Urinary bladder (tissue), 4 donors: ENCODE measurements around the gene GSTO1. TPM values are rescaled to one million over a fixed set of nuclear protein-coding genes. Genes with fewer than 3 reads are reported as not detected.
A peak's percentile ranks its signal among the peaks of the same experiment; 100 is the strongest.

Experiments used
- DNase-seq: peaks from one replicate; pipeline ENCODE4 v3.0.0-alpha.2; 2015; ENCODE audit errors: extremely low spot score
- H3K27ac ChIP-seq: one replicate; pipeline ENCODE4 v1.5.1; 2013; ENCODE audit warnings: low read depth, mild to moderate bottlenecking, moderate library complexity
- H3K36me3 ChIP-seq: one replicate; pipeline ENCODE4 v1.6.1; 2013; ENCODE audit warnings: mild to moderate bottlenecking, moderate library complexity; ENCODE audit not compliant: insufficient read depth
- H3K4me1 ChIP-seq: one replicate; pipeline ENCODE4 v1.6.1; 2013; ENCODE audit warnings: mild to moderate bottlenecking, moderate library complexity; ENCODE audit not compliant: insufficient read depth
- H3K4me3 ChIP-seq: one replicate; pipeline ENCODE4 v1.5.1; 2013; ENCODE audit warnings: low read depth, low read length
- WGBS: extraction: QIAGEN DNeasy Blood & Tissue Kit; methylation state at CpG from one replicate; pipeline ENCODE4 v1.1.7; 2013; 5-methylcytosine and 5-hydroxymethylcytosine counted together
- polyA plus RNA-seq: library from polyadenylated mRNA; stranded (reverse); fragments of 200-250 nt; gene quantifications from one replicate; pipeline ENCODE4 v1.2.3, GENCODE V29; 2013
- total RNA-seq: library from RNA; depleted of rRNA; stranded (reverse); fragments of >200 nt; gene quantifications from one replicate; pipeline ENCODE4 v1.2.3, GENCODE V29; 2014
- donor health status: healthy with polysubstance abuse.
- donor health status: healthy.

The GSTO1 gene
- total and polyA plus RNA-seq, 2 donors: 50.0 to 114 TPM

DNA sequence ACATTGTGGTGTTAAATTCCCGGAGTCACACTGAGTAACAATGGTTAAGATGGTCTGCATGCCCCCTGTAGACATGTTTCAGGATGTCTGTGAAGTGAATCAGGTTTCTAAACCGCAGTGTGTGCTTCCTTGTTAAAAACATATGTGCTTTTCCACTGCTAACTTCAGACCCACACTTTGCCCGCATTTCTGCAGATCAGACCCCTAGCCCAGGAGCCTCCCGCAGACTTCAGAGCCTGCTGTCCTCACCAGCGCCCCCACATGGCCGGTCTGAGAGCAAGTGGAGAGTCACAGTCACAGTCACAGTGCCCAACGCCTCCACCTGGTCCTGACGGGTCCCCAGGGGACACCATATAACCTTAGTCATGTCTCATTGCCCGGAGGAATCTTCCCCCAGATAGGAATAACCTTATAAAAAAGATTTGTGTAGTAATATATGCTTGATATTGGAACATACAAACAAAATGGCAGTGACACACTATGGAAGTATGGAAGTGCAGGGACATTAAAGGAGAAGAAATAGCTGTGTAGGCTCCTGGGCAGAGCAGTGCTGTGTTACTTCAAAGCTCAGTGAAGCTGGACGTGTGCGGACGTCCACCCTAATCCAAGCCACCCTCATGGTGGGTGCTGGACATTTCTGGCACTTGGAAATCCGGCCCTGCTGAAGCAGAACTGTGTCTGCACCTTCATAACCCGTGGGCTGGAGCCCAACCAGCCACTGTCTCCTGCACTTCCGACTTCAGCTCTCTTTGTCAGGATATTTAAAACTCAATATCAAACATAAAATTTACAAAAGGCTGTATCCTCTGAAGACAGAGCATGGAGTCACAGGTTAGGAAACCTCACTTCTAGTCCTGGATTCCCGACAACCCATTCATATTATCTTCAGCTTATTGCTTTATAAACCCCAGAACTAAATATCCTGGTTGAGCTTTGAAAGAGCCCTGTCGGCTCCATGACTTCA is 43.3 kb downstream of the GSTO1 start:
- whole genome bisulfite sequencing: 62% methylated on average over 17 of the region's 17 CpGs
- Histone ChIP-seq H3K27ac (no peak overlapping the region), H3K4me3 (no peak overlapping the region), H3K36me3 (no peaks in the 10 kb centered on the region), H3K4me1 (no peaks in the 10 kb centered on the region)
- no peak for DNase-seq

DNA sequence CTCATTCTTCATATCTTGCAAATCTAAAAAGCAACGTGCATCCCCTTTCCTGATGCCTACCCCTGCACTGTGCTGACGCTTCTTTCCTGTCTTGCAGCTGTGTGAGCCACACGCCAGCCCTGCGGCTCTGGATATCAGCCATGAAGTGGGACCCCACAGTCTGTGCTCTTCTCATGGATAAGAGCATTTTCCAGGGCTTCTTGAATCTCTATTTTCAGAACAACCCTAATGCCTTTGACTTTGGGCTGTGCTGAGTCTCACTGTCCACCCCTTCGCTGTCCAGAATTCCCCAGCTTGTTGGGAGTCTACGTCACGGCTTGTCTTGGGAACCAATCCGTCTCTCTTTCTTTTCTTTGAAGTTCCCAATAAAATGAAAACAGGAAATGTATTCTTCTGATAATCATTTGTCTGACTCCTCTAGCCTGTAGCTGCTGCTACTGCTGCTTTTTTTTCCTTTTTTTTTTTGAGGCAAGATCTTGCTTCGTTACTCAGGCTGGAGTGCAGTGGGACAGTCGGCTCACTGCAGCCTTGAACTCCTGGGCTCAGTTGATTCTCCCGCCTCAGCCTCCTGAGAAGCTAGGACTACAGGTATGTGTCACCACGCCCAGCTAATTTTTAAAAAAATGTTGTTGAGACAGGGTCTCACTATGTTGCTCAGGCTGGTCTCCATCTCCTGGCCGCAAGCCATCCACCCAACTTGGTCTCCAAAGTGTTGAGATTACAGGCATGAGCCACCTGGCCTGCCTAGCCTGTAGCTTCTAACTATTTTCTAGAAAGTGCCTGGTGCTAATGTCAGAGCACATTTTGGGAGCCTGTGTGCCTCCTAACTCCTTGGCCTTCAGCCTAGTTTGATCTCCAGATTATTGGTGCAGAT is 44.6 kb downstream of the GSTO1 start:
- H3K4me1 ChIP-seq: no peaks in the 10 kb centered on the region
- no peaks in the 10 kb centered on the region for H3K36me3 ChIP-seq
- H3K4me3 ChIP-seq: no peak overlapping the region
- peak overlapping the region; percentile 57 for H3K27ac ChIP-seq
- no peak for DNase-seq
- 43% methylated on average over 13 of the region's 13 CpGs for WGBS

DNA sequence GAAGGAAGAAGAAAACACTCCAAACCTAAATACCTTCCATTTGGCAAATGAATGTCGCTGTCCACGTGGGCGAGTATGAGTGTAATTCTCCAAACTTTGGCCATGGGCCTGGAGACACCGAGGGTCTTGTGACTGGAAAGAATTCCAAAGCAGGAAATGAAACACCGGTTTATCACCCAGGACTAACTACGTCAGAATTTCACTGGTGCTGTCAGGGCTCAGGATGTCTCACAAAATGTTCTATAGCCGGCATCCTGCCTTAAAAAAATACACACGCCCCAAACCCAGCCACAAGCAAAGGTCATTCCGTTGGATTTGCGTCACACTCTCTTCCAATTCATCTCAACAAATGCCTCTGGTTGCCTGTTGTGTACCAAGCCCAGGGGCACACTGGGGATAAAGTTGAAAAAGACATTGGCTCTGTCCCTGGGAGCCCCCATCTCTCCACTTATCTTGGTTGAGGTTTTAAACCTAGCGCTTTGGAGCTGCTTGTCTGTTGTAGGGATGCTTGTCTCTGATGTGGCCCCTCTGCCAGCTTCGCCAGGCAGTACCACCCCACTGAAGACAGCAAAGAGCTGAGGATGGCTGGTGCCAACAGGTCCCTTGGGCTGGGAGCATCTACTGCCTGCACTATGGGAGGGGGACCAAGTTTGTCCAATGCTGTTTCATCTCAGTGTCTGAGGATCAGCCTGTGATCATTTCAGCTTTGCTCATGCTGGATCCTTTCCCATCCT is 45.5 kb downstream of the GSTO1 start:
- WGBS: 40% methylated on average over 12 of the region's 12 CpGs
- Histone ChIP-seq H3K36me3 (no peaks in the 10 kb centered on the region), H3K4me1 (no peaks in the 10 kb centered on the region), H3K27ac (peak overlapping the region; percentile 12), H3K4me3 (no peak overlapping the region)
- no peak for DNase-seq

DNA sequence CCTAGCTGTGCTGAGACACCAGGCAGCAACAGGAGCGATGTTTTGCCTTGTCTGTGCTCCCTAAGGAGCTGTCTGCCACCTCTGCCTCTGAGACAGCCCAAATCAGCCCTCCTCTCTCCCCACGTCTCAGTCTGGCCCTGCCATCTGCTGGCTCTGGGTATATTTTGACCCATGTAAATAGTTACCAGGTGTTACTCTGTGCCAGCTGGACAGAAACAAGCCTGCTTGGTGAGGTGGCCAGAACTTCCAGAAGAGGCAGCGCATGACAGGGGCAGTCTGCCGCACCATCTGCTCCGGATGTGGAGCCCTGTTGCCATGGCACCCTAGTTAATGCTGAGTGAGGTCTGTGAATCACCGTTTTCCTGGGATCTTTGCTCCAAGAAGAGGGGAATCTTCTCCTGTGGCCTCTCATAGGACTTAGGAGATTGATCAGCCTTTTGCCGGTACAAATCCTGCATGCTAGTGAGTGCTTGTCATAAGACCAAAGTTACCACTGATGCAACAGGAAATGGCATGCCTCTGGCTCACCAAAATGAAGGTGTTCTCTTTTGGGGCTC is 46.1 kb downstream of the GSTO1 start:
- Histone ChIP-seq H3K4me3 (no peak overlapping the region), H3K36me3 (no peaks in the 10 kb centered on the region), H3K4me1 (no peaks in the 10 kb centered on the region), H3K27ac (no peak overlapping the region)
- DNase-seq: no peak
- WGBS: 28% methylated on average over 7 of the region's 7 CpGs

DNA sequence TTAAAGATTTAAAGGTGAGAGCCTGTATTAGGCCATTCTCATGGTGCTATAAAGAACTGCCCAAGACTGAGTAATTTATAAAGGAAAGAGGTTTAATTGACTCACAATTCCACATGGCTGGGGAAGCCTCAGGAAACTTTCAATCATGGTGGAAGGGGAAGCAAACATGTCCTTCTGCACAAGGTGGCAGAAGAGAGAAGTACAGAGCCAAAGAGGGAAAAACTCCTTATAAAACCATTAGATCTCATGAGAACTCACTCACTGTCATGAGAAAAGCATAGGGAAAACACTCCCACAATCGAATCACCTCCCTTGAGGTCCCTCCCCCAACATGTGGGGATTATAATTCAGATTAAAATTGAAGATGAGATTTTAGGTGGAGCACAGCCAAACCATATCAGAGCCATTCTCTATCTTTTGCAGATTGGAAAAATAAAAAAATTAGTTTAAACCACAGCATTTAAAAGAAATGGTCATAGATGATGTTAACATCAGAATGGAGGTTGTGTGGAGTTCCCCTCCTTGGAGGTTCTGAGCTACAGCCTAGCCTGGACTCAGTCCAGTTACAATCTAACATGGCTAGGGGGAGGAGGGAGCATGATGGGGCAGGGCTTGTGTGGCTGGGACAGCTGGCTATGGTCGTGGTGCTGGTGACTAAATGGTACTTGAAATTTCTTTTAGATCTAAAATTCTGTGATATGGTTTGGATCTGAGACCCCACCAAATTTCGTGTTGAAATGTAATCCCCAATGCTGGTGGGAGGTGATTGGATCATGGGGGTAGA is 47.4 kb downstream of the GSTO1 start:
- no peaks in the 10 kb centered on the region for H3K4me1 ChIP-seq
- no peak overlapping the region for H3K27ac ChIP-seq
- 77% methylated on average over 3 of the region's 3 CpGs for WGBS
- no peaks in the 10 kb centered on the region for H3K36me3 ChIP-seq
- H3K4me3 ChIP-seq: no peak overlapping the region
- DNase-seq: no peak

DNA sequence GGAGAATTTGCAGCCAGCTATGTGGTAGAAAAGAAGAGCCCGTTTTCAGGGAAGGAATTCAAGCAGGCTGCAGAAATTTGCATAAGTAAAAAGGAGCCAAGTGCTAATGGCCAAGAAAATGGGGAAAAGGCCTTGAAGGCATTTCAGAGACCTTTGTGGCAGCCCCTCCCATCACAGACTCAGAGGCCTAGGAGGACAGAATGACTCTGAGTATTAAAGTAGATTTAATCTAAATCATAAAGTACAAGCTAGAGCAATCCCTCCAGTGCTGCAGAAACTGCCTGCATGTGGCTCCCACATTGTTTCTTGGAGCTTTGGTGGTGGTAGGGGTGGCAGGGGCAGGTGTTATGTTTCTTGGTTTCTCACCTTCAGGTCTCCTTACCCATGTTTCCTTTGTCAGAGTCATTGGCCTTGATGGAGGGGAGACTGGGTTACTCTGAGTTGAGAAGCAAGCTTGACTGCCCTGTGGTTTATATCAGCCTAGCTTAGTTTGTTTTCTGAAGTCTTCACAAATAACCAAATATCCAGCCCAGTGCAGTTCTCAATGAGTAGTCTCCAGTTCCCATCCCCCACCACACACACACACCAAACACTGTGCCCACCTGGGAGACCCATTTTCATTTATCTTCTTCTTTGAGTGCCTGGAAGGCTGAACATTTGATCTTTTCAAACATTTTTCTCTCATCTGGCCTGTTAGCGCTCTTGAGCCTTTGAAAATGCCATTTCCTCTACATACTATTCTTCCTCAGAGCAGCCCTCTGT is 49.1 kb downstream of the GSTO1 start:
- WGBS: 50% methylated on average over 2 of the region's 2 CpGs
- Histone ChIP-seq H3K4me1 (no peaks in the 10 kb centered on the region), H3K4me3 (no peak overlapping the region), H3K27ac (no peak overlapping the region), H3K36me3 (no peaks in the 10 kb centered on the region)
- no peak for DNase-seq

DNA sequence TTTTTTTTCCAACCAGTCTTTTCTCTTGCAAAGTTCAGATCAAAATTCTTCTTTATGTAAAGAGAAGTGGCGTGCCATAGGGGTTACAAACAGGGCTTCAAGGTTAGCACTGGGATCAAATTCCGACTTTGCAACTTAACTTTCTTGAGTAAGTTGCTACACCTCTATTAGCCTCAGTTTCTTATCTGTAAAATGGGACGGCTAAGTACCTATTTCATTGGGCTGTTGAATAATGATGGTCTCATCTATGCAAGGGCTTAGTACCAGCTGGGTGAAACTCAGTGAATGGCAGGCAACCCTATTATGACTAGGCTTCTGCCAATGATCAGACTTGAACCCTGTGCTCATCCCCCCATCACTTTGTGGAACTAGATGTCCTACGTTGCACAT is 49.7 kb downstream of the GSTO1 start:
- DNase-seq: no peak
- H3K27ac ChIP-seq: no peak overlapping the region
- H3K36me3 ChIP-seq: no peaks in the 10 kb centered on the region
- no peak overlapping the region for H3K4me3 ChIP-seq
- WGBS: 90% methylated on average over 4 of the region's 4 CpGs
- H3K4me1 ChIP-seq: no peaks in the 10 kb centered on the region

DNA sequence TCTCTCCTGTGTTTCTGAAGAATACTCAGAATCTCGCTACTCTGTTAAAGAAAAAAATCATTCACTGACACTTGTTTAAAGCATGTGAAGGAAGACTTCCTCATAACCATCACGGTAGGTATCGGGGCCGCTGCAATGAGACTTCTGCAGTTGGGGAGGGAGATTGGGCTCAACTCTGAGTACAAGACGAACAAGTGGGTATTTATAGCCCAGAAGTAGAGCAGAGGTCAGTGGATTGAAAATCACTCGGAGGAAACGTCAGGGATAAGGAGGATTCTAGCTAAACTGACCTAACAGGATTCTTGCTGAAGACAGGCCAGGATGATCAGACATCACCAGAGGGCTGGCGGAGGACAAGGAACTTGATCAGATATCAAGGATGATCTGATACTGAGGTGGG is 50.2 kb downstream of the GSTO1 start:
- DNase-seq: no peak
- no peak overlapping the region for H3K27ac ChIP-seq
- 71% methylated on average over 8 of the region's 8 CpGs for WGBS
- no peaks in the 10 kb centered on the region for H3K4me1 ChIP-seq
- H3K4me3 ChIP-seq: no peak overlapping the region
- H3K36me3 ChIP-seq: no peaks in the 10 kb centered on the region

DNA sequence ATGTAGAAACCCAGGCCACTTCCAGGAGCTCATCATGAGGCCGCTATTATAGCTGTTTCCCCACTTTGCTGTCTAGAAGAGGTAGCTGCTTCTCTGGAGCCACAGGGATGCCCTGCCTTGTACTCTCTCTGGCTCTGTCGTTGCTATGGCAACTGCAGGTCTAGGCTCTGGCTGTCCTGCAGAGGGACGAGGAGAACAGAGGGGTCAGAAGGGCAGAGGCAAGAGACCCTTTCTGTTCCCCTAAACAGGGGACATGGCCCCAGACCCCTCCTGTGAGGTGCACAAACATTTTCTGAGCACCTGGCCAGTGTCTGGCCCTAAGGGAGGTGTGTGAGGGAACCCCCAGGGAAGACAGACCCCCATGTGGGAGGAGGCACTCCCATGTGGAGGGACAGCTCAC is 52.2 kb downstream of the GSTO1 start:
- WGBS: 74% methylated on average over 3 of the region's 3 CpGs
- Histone ChIP-seq H3K4me3 (no peak overlapping the region), H3K4me1 (no peaks in the 10 kb centered on the region), H3K27ac (no peak overlapping the region), H3K36me3 (no peaks in the 10 kb centered on the region)
- no peak for DNase-seq

DNA sequence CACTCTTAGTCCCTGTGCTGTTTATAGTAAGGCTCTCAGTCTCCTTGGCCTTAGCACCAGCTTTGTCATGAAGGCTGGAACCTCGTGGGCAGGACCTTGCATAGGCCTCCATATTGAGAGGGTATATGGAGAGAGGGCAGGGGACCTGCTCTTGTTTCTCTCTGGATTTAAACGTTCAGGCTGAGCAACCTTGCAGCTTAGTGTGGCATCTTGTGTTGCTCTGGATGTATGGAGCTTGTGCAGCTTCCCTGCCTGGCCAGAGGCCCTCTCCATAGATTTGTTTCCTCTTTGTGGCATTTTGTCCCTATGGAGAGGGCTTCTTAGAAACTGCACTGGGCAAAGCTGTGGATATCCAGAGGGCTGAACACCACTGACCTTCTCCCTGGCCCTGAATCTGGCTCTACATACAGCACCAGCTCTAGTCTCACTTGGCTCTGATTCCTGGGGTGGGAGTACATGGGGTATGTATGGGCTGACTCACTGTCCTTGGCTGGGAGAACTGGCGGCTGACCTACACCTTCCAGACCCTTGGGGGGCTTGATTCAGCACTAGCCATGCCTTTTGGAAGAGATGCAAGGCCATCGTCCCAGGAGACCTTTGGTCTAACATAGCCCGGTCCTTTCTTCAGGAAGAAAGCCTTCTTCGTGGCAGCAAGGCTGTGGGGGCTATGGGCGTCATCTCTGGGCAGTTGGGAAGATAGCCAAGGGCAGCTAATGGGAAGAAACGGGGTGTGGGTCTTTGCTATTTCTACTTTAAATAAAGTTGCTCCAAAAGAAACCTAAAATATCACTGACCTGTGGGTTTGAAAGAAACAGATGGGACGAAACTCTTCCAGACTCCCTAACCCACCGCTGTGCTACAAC is 53.1 kb downstream of the GSTO1 start:
- no peaks in the 10 kb centered on the region for H3K4me1 ChIP-seq
- DNase-seq: no peak
- no peak overlapping the region for H3K4me3 ChIP-seq
- H3K36me3 ChIP-seq: no peaks in the 10 kb centered on the region
- WGBS: 77% methylated on average over 10 of the region's 10 CpGs
- H3K27ac ChIP-seq: no peak overlapping the region

DNA sequence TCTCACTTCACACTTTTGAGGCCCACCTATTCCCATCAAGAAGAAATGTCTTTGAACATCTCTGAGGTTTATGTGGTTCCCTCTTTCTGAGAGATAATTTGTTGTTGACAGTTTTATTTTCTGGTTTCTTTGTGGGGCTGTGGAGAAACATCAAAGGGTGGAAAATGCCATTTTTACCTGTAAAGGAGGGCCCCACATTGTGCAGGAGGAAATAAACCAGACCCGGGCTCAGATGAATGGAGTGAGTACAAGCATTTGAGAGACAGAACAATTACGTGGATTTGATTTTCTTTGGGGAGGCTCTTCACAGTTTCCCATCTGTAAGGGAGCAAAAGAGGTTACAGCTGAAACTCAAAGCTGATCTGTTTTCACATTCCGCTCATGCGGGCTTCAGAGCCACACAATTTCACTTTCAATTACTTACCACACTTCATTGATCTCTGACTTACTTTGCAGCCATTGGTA is 53.8 kb downstream of the GSTO1 start:
- H3K27ac ChIP-seq: no peak overlapping the region
- WGBS: 76% methylated on average over 4 of the region's 4 CpGs
- no peaks in the 10 kb centered on the region for H3K4me1 ChIP-seq
- no peak for DNase-seq
- H3K36me3 ChIP-seq: no peaks in the 10 kb centered on the region
- no peak overlapping the region for H3K4me3 ChIP-seq
